Measurements from ENCODE around the gene CHID1. TPM values are rescaled to one million over a fixed set of nuclear protein-coding genes. Genes with fewer than 3 reads are reported as not detected.

CHID1 gene
- total and polyA plus RNA-seq, 2 donors (not counting 1 experiment from before 2014, with no cell fraction given), result 31.0 to 68.1 TPM

- H3K27ac Mint-ChIP-seq, result no peak overlapping the region
Measured at GRCh38 chr11:836700-837099, 73.9 kb downstream of the CHID1 start.

GRCh38 chr11:836274-836673, 74.3 kb downstream of the CHID1 start:
- Histone ChIP-seq H3K9me3 (ENCODE audit: control extremely low read depth in 1 of 3, control insufficient read depth in 2 of 3, insufficient read depth in 1 of 3, low read length in 2 of 3) (no peaks in the 10 kb centered on the region), H3K79me2 (ENCODE audit: control insufficient read depth, insufficient read depth, low read length) (peaks cover 9% of the 10 kb centered on the region), H3K36me3 (replicated peaks in 1 of 2; ENCODE audit: control extremely low read depth in 1 of 2, control insufficient read depth in 1 of 2, extremely low read depth in 1 of 2, insufficient read depth in 2 of 2, low read length in 1 of 2) (peaks cover 0 to 19% of the 10 kb centered on the region in 2 experiments), H3K27me3 (replicated peaks in 1 of 4; ENCODE audit: control extremely low read depth in 1 of 4, control insufficient read depth in 3 of 4, insufficient read depth in 4 of 4, low read length in 3 of 4) (peaks cover 0 to 26% (median 6%) of the 10 kb centered on the region in 4 experiments), H3K4me3 (ENCODE audit: control extremely low read depth in 1 of 5, extremely low read depth in 1 of 5, insufficient read depth in 1 of 5, low read depth in 2 of 5, low read length in 4 of 5) (no peak overlapping the region), H3K27ac (ENCODE audit: low read length in 2 of 2) (no peak overlapping the region), H3K4me2 (replicated peaks; ENCODE audit: low read depth, low read length, poor library complexity, severe bottlenecking) (no peak overlapping the region), H2AFZ (ENCODE audit: insufficient read depth, low read depth, low read length, poor library complexity, severe bottlenecking) (no peak overlapping the region), H4K20me1 (ENCODE audit: control insufficient read depth, insufficient read depth, low read length, poor library complexity, severe bottlenecking) (peaks cover 53% of the 10 kb centered on the region), H3K4me1 (ENCODE audit: control insufficient read depth in 2 of 2, insufficient read depth in 2 of 2, low read length in 2 of 2) (peaks cover 27 to 37% of the 10 kb centered on the region in 2 donors), H3K9ac (ENCODE audit: low read length) (no peak overlapping the region)
- no peak overlapping the region for H3K4me3 Mint-ChIP-seq
- ChIA-PET CTCF (no interaction called here), POLR2A (interaction anchor here (0.6 kb wide), 1 partner anchor 36 kb away, joined by 5 read pairs; no protein-coding TSS in a partner anchor)
- no peak for TF ChIP-seq EZH2 (IDR thresholded peaks at IDR 0.05; ENCODE audit: borderline replicate concordance, insufficient read depth, low read depth, low read length, poor library complexity, severe bottlenecking)
- no peak for TF ChIP-seq CTCF (IDR thresholded peaks at IDR 0.05)
- ATAC-seq (ENCODE audit: low read depth) (no peak), DNase-seq (no peak)
- H3K27me3 Mint-ChIP-seq, result no peaks in the 10 kb centered on the region
- 92% methylated on average over 12 of the region's 14 CpGs for WGBS (ENCODE audit: insufficient coverage)
- no peaks in the 10 kb centered on the region for H3K9me3 Mint-ChIP-seq (ENCODE audit: insufficient read depth)
- intact Hi-C loops (cut with micrococcal nuclease), result no loop called here
- no peak overlapping the region for H3K27ac Mint-ChIP-seq
- H3K4me1 Mint-ChIP-seq, result peaks cover 26% of the 10 kb centered on the region

More at GRCh38 chr11:836700-837099, 73.9 kb downstream of the CHID1 start:
- peaks cover 14% of the 10 kb centered on the region for H3K79me2 ChIP-seq (ENCODE audit: control insufficient read depth, insufficient read depth, low read length)
- H3K4me3 ChIP-seq (ENCODE audit: control extremely low read depth in 1 of 5, extremely low read depth in 1 of 5, insufficient read depth in 1 of 5, low read depth in 2 of 5, low read length in 4 of 5), result no peak overlapping the region
- peaks cover 0 to 19% of the 10 kb centered on the region in 2 experiments for H3K36me3 ChIP-seq (replicated peaks in 1 of 2; ENCODE audit: control extremely low read depth in 1 of 2, control insufficient read depth in 1 of 2, extremely low read depth in 1 of 2, insufficient read depth in 2 of 2, low read length in 1 of 2)
- 93% methylated on average over 8 of the region's 9 CpGs for WGBS (ENCODE audit: insufficient coverage)
- H3K4me3 Mint-ChIP-seq, result no peak overlapping the region
- DNase-seq (no peak), ATAC-seq (ENCODE audit: low read depth) (no peak)
- H3K27me3 Mint-ChIP-seq, result no peaks in the 10 kb centered on the region
- peaks cover 25% of the 10 kb centered on the region for H3K4me1 Mint-ChIP-seq
- CTCF ChIA-PET, result no interaction called here
- no peak for TF ChIP-seq CTCF (IDR thresholded peaks at IDR 0.05)
- TF ChIP-seq EZH2 (IDR thresholded peaks at IDR 0.05; ENCODE audit: borderline replicate concordance, insufficient read depth, low read depth, low read length, poor library complexity, severe bottlenecking), result no peak
- POLR2A ChIA-PET, result no interaction called here
- peaks cover 0 to 22% (median 4%) of the 10 kb centered on the region in 4 experiments for H3K27me3 ChIP-seq (replicated peaks in 1 of 4; ENCODE audit: control extremely low read depth in 1 of 4, control insufficient read depth in 3 of 4, insufficient read depth in 4 of 4, low read length in 3 of 4)
- H3K27ac ChIP-seq (ENCODE audit: low read length in 2 of 2), result no peak overlapping the region
- H4K20me1 ChIP-seq (ENCODE audit: control insufficient read depth, insufficient read depth, low read length, poor library complexity, severe bottlenecking), result peaks cover 53% of the 10 kb centered on the region
- H3K4me1 ChIP-seq (ENCODE audit: control insufficient read depth in 2 of 2, insufficient read depth in 2 of 2, low read length in 2 of 2), result peaks cover 25 to 37% of the 10 kb centered on the region in 2 donors
- intact Hi-C loops (cut with micrococcal nuclease), result no loop called here
- H3K4me2 ChIP-seq (replicated peaks; ENCODE audit: low read depth, low read length, poor library complexity, severe bottlenecking), result no peak overlapping the region
- H3K9me3 ChIP-seq (ENCODE audit: control extremely low read depth in 1 of 3, control insufficient read depth in 2 of 3, insufficient read depth in 1 of 3, low read length in 2 of 3), result no peaks in the 10 kb centered on the region
- no peak overlapping the region for H2AFZ ChIP-seq (ENCODE audit: insufficient read depth, low read depth, low read length, poor library complexity, severe bottlenecking)
- H3K9me3 Mint-ChIP-seq (ENCODE audit: insufficient read depth), result no peaks in the 10 kb centered on the region
- no peak overlapping the region for H3K9ac ChIP-seq (ENCODE audit: low read length)
